ENCODE measurements around the gene TEDC2.

DNA sequence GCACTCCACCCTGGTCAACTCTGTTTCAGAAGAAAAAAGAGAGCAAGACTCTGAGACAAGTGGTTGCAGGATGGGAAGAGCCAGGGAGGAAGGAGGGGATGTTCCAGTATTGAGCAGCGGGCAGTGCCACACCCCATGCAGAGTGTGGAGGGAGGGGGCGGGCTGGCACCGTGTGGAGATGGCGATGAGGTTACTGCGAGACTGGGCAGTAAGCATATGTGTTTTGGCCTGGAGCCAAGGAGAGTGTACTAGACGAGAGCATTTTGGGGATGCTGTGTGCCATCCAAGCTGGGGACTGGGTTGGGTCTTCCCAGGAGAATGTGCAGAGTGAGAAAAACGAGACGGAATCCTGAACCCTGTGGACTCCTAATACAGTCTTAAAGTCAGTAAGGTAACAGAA, 18.4 kb downstream of the TEDC2 start:
- TF ChIP-seq YY1 (IDR thresholded peaks at IDR 0.05; ENCODE audit: insufficient read depth, insufficient read length) (no peak), ZNF274 (IDR thresholded peaks at IDR 0.05; ENCODE audit: low read depth, low read length) (no peak), SUZ12 (IDR thresholded peaks at IDR 0.05; ENCODE audit: extremely low read depth, insufficient read depth, insufficient read length) (no peak)
